Measurements from ENCODE around the gene SMPDL3A. TPM values are rescaled to one million over a fixed set of nuclear protein-coding genes. Genes with fewer than 3 reads are reported as not detected.

Gene SMPDL3A
- total and polyA plus RNA-seq, 2 of the 13 experiments (the other 11 are each of a cell fraction or from before 2014, with no cell fraction given), result 7.8 to 17.3 TPM

DNA sequence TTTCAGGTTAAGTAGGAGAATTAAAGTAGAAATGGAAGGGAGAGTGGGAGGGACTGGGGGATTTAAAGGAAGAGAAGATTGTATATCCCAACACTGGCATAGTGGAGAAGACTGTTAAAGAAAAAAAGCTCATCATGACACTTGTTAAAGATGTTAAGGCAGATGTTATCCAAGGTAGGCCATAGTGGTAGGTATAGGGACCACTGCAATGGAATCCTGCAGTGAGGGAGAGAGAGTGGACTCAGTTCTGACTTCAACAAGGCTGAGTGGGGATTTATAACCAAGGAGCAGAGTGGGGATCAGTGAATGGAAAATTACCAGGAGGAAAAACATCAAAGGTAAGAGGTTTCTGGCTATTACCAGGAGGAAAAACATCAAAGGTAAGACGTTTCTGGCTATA is 21.1 kb downstream of the SMPDL3A start:
- no TSS peak for BruUV-seq (replicated peaks)
- WGBS (ENCODE audit: low lambda C conversion rate), result 89% methylated on average over 1 of the region's 1 CpG
- no peaks in the 10 kb centered on the region; a peak in 1 of 5 replicates for H3K36me3 ChIP-seq (replicated peaks in 1 of 2; ENCODE audit: control insufficient read depth in 1 of 2, insufficient read depth in 2 of 2, low read length in 2 of 2)
- H3K4me2 ChIP-seq (ENCODE audit: low read depth, low read length), result no peak overlapping the region
- in situ Hi-C loops (cut with HindIII; ENCODE audit: extremely low pct_ligation_motif_present, low pct_unique_long_range_greater_than_20kb) (no loop called here), intact Hi-C loops (cut with micrococcal nuclease; ENCODE audit: unreplicated experiment) (no loop called here)
- H4K20me1 ChIP-seq (ENCODE audit: insufficient read depth, low read length), result no peaks in the 10 kb centered on the region
- ChIA-PET CTCF (ENCODE audit: low intra/inter-chr PET ratio, low total read pairs) (no interaction called here), POLR2A (interaction anchor here (1.9 kb wide), 1 partner anchor 19 kb away, joined by 4 read pairs; no protein-coding TSS in a partner anchor)
- no peak overlapping the region for H3K9ac ChIP-seq (ENCODE audit: insufficient read depth, low read depth, low read length)
- no peak overlapping the region for H3K27ac ChIP-seq (ENCODE audit: extremely low read length, insufficient read depth, low read length)
- no peak overlapping the region for H3K4me3 ChIP-seq (replicated peaks in 1 of 3; ENCODE audit: insufficient read depth in 1 of 3, low read depth in 2 of 3, low read length in 3 of 3)
- no peaks in the 10 kb centered on the region for H3K27me3 ChIP-seq (ENCODE audit: control insufficient read depth in 1 of 2, insufficient read depth in 2 of 2, low read length in 2 of 2)
- H3K79me2 ChIP-seq (ENCODE audit: insufficient read depth, low read length), result no peaks in the 10 kb centered on the region
- FAIRE-seq, result no peak
- H3K4me1 ChIP-seq (ENCODE audit: insufficient read depth, low read length), result no peaks in the 10 kb centered on the region
- no peak for DNase-seq (ENCODE audit: low spot score)
- ATAC-seq, result peak; percentile 65
- TF ChIP-seq CHD2 (IDR thresholded peaks at IDR 0.05; ENCODE audit: low read depth, low read length) (no peak), JDP2 (CRISPR knock-in tag; IDR thresholded peaks at IDR 0.05; ENCODE audit: borderline replicate concordance) (no peak), REL (CRISPR knock-in tag; conservative IDR thresholded peaks at IDR 0.05) (no peak), ZBTB3 (CRISPR knock-in tag; IDR thresholded peaks at IDR 0.05; ENCODE audit: borderline replicate concordance, low read depth) (no peak), ZNF562 (CRISPR knock-in tag; IDR thresholded peaks at IDR 0.05; ENCODE audit: borderline replicate concordance) (no peak), SOX13 (IDR thresholded peaks at IDR 0.05) (no peak), SOX13 (CRISPR knock-in tag; conservative IDR thresholded peaks at IDR 0.05 in 1 of 2, IDR thresholded peaks at IDR 0.05 in 1 of 2) (no peak), PBX3 (CRISPR knock-in tag; IDR thresholded peaks at IDR 0.05; ENCODE audit: borderline replicate concordance) (no peak), ZFP82 (CRISPR knock-in tag; IDR thresholded peaks at IDR 0.05; ENCODE audit: borderline replicate concordance) (no peak), MAFF (IDR thresholded peaks at IDR 0.05; ENCODE audit: low read depth, low read length) (no peak)
- TF ChIP-seq, protein P1, sequence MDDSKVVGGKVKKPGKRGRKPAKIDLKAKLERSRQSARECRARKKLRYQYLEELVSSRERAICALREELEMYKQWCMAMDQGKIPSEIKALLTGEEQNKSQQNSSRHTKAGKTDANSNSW (CRISPR knock-in tag; IDR thresholded peaks at IDR 0.05; ENCODE audit: borderline replicate concordance), result no peak
- TF ChIP-seq, protein P2, sequence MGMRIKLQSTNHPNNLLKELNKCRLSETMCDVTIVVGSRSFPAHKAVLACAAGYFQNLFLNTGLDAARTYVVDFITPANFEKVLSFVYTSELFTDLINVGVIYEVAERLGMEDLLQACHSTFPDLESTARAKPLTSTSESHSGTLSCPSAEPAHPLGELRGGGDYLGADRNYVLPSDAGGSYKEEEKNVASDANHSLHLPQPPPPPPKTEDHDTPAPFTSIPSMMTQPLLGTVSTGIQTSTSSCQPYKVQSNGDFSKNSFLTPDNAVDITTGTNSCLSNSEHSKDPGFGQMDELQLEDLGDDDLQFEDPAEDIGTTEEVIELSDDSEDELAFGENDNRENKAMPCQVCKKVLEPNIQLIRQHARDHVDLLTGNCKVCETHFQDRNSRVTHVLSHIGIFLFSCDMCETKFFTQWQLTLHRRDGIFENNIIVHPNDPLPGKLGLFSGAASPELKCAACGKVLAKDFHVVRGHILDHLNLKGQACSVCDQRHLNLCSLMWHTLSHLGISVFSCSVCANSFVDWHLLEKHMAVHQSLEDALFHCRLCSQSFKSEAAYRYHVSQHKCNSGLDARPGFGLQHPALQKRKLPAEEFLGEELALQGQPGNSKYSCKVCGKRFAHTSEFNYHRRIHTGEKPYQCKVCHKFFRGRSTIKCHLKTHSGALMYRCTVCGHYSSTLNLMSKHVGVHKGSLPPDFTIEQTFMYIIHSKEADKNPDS (CRISPR knock-in tag; IDR thresholded peaks at IDR 0.05), result no peak
- no peaks in the 10 kb centered on the region for H3K9me3 ChIP-seq (ENCODE audit: low read length)
- H2AFZ ChIP-seq (ENCODE audit: low read length), result no peak overlapping the region
